Stimulated activated CD4-positive, alpha-beta T cell treated with anti-CD3 and anti-CD28 coated beads, Interleukin-15, amount 100 ng/mL, for 1 hour (primary cell): ENCODE data around the gene RHPN2.
"Not testable (repeated sequence)": the region's sequence is repeated elsewhere in the genome, so short reads cannot be mapped to it uniquely, and the experiment has no call there.

ENCODE experiments used
- DNase-seq, 2 donors: peaks; one replicate each; pipeline ENCODE4 v3.0.0-alpha.2; 2020; ENCODE audit warnings: low read depth in 1 of 2, low spot score in 1 of 2

Gene RHPN2

DNA sequence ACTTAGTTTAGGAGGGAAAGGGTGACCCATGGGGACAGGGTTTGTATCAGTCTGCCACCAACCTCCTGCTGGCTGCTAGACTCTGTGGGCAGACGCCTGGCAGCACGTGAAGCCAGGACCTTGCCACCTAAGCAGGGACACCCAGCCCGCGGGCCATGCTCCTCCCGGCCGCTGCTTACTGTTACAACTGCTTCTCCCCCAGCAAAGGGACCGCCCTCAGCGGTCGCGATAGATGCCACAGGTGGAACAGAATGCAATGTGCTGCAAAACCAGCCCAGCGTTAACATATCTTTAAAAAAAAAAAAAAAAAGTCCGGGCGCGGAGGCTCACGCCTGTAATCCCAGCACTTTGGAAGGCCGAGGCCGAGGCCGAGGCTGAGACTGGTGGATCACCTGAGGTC lies 1.9 kb upstream of the RHPN2 start:
- DNase-seq: no peak

- no peak for DNase-seq
Observed at GRCh38 chr19:33064458-33064791, 263 bp downstream of the RHPN2 start.

GRCh38 chr19:33063753-33064457 lies 783 bp downstream of the RHPN2 start:
- DNase-seq: no peak

DNA sequence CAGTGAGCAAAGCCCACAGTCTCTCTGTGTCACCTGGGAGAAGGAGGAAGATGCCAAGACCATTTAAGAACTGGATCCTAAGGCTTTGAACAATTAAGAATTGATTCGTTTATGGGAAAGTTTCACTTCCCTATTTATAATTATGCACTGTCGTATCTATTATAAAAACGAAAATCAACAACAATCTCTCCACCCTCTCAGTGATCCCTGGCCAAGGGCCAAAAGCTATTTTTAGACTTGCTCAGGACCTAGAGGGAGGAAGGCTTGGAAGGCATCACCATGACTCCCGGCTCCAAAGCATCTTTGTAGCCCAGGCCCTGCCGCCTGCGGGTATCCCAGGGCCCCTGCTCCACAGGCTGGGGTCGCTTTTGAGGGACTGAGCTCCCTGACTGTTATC lies 1.3 kb downstream of the RHPN2 start:
- no peak for DNase-seq

- no peak for DNase-seq
Observed at GRCh38 chr19:33062902-33063301, 1.8 kb downstream of the RHPN2 start.

DNA sequence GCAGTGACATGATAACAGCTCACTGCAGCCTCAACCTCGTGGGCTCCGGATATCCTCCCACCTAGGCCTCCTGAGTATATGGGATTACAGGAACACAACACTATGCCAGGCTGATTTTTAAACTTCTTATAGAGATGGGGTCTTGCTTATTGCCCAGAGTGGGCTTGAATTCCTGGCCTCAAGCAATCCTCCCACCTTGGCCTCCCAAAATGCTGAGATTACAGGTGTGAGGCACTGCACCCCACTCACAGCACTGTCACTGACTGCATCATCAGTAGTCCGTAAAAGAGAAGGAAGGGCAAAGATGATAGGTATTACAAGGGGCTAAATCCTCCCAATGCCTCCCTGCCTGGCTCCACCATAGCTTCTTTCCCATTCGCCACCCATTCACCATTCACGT lies 4.1 kb downstream of the RHPN2 start:
- no peak for DNase-seq

DNA sequence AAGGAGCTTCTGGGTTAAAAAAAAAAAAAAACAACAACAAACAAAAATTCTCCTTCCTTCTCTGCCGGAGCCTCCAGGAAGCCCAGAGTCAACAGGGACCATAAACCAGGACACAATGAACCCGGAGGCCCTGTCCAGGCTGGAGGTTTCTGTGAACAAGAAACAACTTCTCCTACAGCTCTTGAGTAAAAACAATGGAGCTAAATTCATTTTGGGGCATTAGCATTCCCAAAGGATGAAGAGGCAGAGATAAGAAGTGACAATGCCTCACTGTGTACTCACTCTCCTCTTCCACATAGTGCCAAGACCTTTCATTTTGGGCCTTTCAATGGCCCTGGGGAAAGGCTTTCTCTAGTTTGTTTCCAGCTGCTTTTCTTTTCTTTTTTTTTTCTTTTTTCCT lies 9.0 kb downstream of the RHPN2 start:
- no peak for DNase-seq

GRCh38 chr19:33054623-33055022 lies 10.1 kb downstream of the RHPN2 start:
- no peak for DNase-seq

GRCh38 chr19:33052352-33052972 lies 12.2 kb downstream of the RHPN2 start:
- no peak for DNase-seq

DNA sequence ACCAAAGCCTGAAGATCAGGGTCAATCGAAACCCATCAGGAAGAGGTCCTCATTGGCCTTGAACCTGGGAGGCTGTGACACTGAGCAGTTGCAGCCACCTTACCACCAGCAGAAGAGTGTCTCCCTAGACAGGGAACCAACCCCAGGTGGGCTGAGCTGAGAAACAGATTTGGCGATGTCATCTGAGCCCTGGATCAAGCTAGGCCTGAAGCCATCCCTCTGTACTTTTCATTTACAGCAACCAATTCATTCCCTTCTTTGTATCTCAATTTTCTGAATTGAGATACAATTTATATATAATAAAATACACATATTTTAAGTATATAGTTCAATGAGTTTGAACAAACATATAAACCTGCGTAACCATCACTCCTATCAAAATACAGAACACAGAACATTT lies 14.6 kb downstream of the RHPN2 start:
- DNase-seq: no peak

DNA sequence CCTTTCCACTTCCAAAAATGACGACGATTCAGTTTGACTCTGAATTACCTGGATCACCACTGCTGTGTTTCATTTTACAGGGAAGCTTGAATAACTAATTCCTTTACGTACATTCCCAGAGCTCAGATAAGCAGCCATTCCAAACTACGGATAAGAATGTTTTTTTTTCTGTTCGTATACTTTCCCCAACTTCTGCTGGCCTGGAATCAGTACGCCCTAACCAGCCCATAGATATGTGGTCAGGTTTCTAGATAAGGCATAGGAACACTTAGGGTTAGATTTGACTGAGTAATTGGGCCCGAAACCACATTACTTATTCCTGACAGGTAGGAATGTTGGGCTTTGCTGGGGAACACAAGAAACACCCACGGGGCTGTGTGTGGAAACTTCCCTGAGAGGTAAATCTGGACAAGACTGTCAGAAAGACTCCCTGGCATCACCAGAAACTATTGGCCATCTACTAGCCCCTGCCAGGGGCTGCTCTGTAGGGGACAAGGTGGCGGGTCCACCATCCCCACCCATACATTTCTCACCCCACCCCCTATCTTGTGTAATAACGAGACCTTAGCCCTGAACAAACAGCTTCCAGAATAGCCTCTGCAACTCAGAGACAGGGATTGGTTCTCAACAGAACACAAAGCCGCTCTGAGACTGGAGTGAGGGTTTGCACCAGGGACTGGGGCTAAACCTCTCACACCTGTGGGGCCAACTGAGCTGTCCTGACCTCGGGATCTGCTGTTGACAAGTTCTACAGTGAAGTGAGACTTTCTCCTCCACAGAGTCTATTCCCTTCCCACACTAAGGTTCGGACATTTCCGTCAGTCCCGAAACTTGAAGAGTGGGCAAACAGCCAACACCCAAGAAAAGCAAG lies 15.6 kb downstream of the RHPN2 start:
- DNase-seq: no peak

DNA sequence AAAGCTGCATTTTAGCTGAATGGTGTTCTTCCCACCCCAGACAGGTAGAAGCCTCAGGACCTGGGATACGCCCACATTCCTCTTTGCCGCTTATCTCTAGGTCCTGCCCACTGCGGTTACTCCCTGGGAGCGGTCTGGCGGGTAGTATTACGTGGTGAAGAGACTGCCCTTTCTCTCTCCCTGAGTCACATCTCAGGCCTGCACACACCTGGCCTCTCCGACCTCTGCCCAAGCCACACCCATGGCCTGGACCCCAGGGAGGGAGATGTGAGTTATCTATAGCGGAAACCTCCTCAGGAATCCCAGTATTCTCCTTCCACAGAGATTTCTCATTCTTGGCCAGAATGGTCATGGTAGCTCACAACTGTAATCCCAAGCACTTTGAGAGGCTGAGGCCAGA lies 17.3 kb downstream of the RHPN2 start:
- no peak for DNase-seq

DNA sequence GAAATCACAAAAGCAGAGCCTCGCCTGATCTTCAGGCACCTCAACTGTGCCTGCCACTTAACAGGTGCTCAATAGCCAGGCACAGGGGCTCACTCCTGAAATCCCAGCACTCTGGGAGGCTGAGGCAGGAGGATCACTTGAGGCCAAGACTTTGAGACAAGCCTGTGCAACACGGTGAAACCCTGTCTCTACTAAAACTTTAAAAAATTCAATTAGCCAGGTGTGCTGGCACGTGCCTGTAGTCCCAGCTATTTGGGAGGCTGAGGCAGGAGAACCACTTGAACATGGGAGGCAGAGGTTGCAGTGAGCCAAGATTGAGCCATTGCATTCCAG lies 22.9 kb downstream of the RHPN2 start:
- not testable (repeated sequence) for DNase-seq

DNA sequence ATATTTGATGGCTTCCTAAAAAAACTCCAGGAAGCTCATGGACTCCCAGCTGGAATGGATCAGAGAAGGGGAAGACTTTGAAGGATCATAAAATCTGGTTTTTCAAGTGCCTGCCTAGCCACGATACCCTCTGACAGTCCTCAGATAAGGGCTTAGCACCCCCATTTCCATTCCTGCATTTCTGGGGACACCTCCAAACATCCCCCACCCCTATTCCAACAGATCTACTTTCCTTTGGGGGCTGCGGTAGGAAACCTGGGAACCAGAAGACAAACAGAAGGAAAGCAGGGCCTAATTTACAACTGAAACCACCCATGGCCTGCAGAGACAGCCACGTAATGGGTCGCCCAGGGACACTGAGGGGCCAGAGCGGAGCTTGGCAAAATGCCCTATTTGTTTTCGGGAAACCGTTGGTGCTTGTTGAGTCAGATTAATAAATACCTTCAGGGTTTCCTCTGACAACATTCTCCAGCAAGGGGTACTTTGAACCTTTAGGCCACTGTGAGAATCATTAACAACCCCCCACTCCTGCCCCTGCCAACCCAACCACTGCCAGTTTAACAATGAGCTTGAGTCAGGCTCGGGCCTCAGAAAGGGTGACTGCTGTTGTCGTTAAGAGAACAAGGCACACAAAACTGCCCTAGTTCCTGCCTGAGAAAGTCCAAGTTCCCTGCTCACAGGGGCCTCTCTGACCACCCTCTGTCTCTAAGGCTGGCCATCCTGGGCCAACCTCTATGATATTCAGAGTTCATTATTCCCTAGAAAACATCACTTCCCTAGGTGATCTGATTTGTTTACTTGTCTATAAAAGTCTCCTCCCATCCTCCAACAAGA lies 23.5 kb downstream of the RHPN2 start:
- DNase-seq: no peak

DNA sequence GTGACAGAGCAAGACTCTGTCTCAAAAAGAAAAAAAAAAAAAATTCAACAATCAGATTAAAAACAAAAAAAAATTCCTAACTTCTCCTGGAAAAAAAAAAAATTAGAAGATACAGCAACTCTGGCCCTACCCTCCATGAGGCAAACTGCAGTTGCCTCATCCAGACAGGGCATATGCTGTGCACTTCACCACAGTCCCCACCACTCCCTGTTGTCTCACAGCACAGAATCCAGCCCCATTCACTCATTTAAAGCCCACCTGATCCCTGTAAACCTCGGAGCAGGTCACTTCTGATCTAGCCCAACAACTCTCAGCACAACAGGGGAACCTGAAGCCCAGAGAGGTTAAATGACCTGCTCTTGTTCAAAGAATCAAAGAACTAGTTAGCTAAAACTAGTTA lies 24.9 kb downstream of the RHPN2 start:
- DNase-seq: no peak

GRCh38 chr19:33039108-33039599 lies 25.5 kb downstream of the RHPN2 start:
- DNase-seq: no peak

GRCh38 chr19:33037168-33038025 lies 27.3 kb downstream of the RHPN2 start:
- DNase-seq: not testable (repeated sequence)

DNA sequence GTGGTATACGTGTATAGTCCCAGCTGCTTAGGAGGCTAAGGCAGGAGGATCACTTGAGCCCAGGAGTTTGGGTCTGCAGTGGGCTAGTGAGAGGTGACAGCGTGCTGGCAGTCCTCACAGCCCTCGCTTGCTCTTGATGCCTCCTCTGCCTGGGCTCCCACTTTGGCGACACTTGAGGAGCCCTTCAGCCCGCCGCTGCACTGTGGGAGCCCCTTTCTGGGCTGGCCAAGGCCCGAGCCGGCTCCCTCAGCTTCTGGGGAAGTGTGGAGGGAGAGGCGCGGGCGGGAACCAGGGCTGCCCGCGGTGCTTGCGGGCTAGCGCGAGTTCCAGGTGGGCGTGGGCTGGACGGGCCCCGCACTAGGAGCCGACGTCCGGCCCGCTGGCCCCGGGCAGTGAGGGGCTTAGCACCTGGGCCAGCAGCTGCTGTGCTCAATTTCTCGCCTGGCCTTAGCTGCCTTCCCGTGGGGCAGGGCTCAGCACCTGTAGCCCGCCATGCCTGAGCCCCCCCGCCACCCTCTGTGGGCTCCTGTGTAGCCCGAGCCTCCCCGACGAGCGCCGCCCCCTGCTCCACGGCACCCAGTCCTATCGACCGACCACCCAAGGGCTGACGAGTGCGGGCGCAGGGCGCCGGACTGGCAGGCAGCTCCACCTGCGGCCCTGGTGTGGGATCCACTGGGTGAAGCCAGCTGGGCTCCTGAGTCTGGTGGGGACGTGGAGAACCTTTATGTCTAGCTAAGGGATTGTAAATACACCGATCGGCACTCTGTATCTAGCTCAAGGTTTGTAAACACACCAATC lies 28.1 kb downstream of the RHPN2 start:
- not testable (repeated sequence) for DNase-seq

GRCh38 chr19:33035461-33035860 lies 29.2 kb downstream of the RHPN2 start:
- DNase-seq: no peak
